ENCODE measurements around the gene ARCN1. TPM values are rescaled to one million over a fixed set of nuclear protein-coding genes. Genes with fewer than 3 reads are reported as not detected.

The ARCN1 gene
- total RNA-seq, result 100 to 1,000 TPM; 170 to 180 TPM

GRCh38 chr11:118572061-118572980 is at the start of gene ARCN1:
ARCN1 (plus strand) TSS chr11:118572409; CDS start chr11:118572548, 139 bp downstream.
- peak; percentile 85 to 87 for ATAC-seq (replicated peaks in 1 of 2)
- peak within 1 kb of the TSS; percentile 95 for H3K27ac Mint-ChIP-seq

GRCh38 chr11:118522571-118523072 is 49.6 kb upstream of the ARCN1 start:
- DNase-seq (no peak), ATAC-seq (replicated peaks in 1 of 2) (no peak)
- Mint-ChIP-seq H3K4me1 (ENCODE audit: low read depth) (no peaks in the 10 kb centered on the region), H3K27ac (peak overlapping the region; percentile 45), H3K4me3 (no peak overlapping the region), H3K9me3 (no peaks in the 10 kb centered on the region), H3K36me3 (ENCODE audit: insufficient read depth in 2 of 2) (peaks cover 7 to 17% of the 10 kb centered on the region in 2 donors), H3K27me3 (ENCODE audit: low read depth) (no peaks in the 10 kb centered on the region)

More at GRCh38 chr11:118572061-118572980, at the start of gene ARCN1:
- peak within 1 kb of the TSS; percentile 93 to 95 for H3K4me3 Mint-ChIP-seq
- no peaks in the 10 kb centered on the region for H3K9me3 Mint-ChIP-seq
- H3K27me3 Mint-ChIP-seq (ENCODE audit: low read depth), result no peaks in the 10 kb centered on the region
- H3K4me1 Mint-ChIP-seq (ENCODE audit: low read depth), result peaks cover 46% of the 10 kb centered on the region
- H3K36me3 Mint-ChIP-seq (ENCODE audit: insufficient read depth in 2 of 2), result peaks cover 5 to 9% of the 10 kb centered on the region in 2 donors
- DNase-seq, result peak; percentile 79 to 86

GRCh38 chr11:118524356-118524755 is 47.9 kb upstream of the ARCN1 start:
- no peak for ATAC-seq (replicated peaks in 1 of 2)
- Mint-ChIP-seq H3K36me3 (ENCODE audit: insufficient read depth in 2 of 2) (peaks cover 7 to 17% of the 10 kb centered on the region in 2 donors), H3K27me3 (ENCODE audit: low read depth) (no peaks in the 10 kb centered on the region)

GRCh38 chr11:118524757-118525470 is 47.3 kb upstream of the ARCN1 start:
- Mint-ChIP-seq H3K27ac (no peak overlapping the region), H3K4me3 (no peak overlapping the region), H3K36me3 (ENCODE audit: insufficient read depth in 2 of 2) (peaks cover 4 to 12% of the 10 kb centered on the region in 2 donors), H3K4me1 (ENCODE audit: low read depth) (peaks cover 13% of the 10 kb centered on the region), H3K27me3 (ENCODE audit: low read depth) (no peaks in the 10 kb centered on the region), H3K9me3 (no peaks in the 10 kb centered on the region)
- ATAC-seq (replicated peaks in 1 of 2), result no peak
- no peak for DNase-seq

More at GRCh38 chr11:118524356-118524755, 47.9 kb upstream of the ARCN1 start:
- Mint-ChIP-seq H3K4me1 (ENCODE audit: low read depth) (peaks cover 7% of the 10 kb centered on the region), H3K9me3 (no peaks in the 10 kb centered on the region), H3K27ac (peak overlapping the region; percentile 25), H3K4me3 (no peak overlapping the region)
- DNase-seq, result no peak

- H3K4me3 Mint-ChIP-seq, result no peak overlapping the region
- H3K4me1 Mint-ChIP-seq (ENCODE audit: low read depth), result peaks cover 24% of the 10 kb centered on the region
- H3K27me3 Mint-ChIP-seq (ENCODE audit: low read depth), result no peaks in the 10 kb centered on the region
- ATAC-seq (replicated peaks in 1 of 2) (no peak), DNase-seq (no peak)
- no peak overlapping the region for H3K27ac Mint-ChIP-seq
- H3K9me3 Mint-ChIP-seq, result no peaks in the 10 kb centered on the region
- H3K36me3 Mint-ChIP-seq (ENCODE audit: insufficient read depth in 2 of 2), result peaks cover 3 to 6% of the 10 kb centered on the region in 2 donors
These were observed 45.5 kb upstream of the ARCN1 start for GRCh38 chr11:118526688-118527087.

GRCh38 chr11:118527109-118527508 is 45.1 kb upstream of the ARCN1 start, which contains the start of gene TTC36:
TTC36 (plus strand) TSS chr11:118527474; CDS start chr11:118527495, 21 bp downstream.
- Mint-ChIP-seq H3K36me3 (ENCODE audit: insufficient read depth in 2 of 2) (peaks cover 3 to 6% of the 10 kb centered on the region in 2 donors), H3K9me3 (no peaks in the 10 kb centered on the region), H3K27me3 (ENCODE audit: low read depth) (no peaks in the 10 kb centered on the region), H3K4me1 (ENCODE audit: low read depth) (peaks cover 28% of the 10 kb centered on the region), H3K4me3 (no peak within 1 kb of the TSS), H3K27ac (no peak within 1 kb of the TSS)
- no peak for DNase-seq
- ATAC-seq (replicated peaks in 1 of 2), result no peak

GRCh38 chr11:118528511-118528910 is 43.7 kb upstream of the ARCN1 start:
- peaks cover 0 to 3% of the 10 kb centered on the region in 2 donors for H3K36me3 Mint-ChIP-seq (ENCODE audit: insufficient read depth in 2 of 2)
- peaks cover 29% of the 10 kb centered on the region for H3K4me1 Mint-ChIP-seq (ENCODE audit: low read depth)
- ATAC-seq (replicated peaks in 1 of 2), result no peak
- H3K4me3 Mint-ChIP-seq, result no peak overlapping the region
- DNase-seq, result no peak
- H3K27me3 Mint-ChIP-seq (ENCODE audit: low read depth), result no peaks in the 10 kb centered on the region
- H3K27ac Mint-ChIP-seq, result no peak overlapping the region
- H3K9me3 Mint-ChIP-seq, result no peaks in the 10 kb centered on the region

GRCh38 chr11:118529584-118530175 is 42.5 kb upstream of the ARCN1 start:
- Mint-ChIP-seq H3K27me3 (ENCODE audit: low read depth) (no peaks in the 10 kb centered on the region), H3K4me1 (ENCODE audit: low read depth) (peaks cover 29% of the 10 kb centered on the region), H3K27ac (peak overlapping the region; percentile 95), H3K4me3 (peak overlapping the region; percentile 93), H3K9me3 (no peaks in the 10 kb centered on the region), H3K36me3 (ENCODE audit: insufficient read depth in 2 of 2) (peaks cover 0 to 3% of the 10 kb centered on the region in 2 donors)
- no peak for ATAC-seq (replicated peaks in 1 of 2)
- no peak for DNase-seq

GRCh38 chr11:118530180-118530682 is 42.0 kb upstream of the ARCN1 start:
- Mint-ChIP-seq H3K27ac (peak overlapping the region; percentile 95), H3K27me3 (ENCODE audit: low read depth) (no peaks in the 10 kb centered on the region)

GRCh38 chr11:118530683-118531596 is 41.3 kb upstream of the ARCN1 start, which contains the start of gene TMEM25:
TMEM25 (plus strand) TSS chr11:118531192; CDS start chr11:118531802, 610 bp downstream.
- ATAC-seq (replicated peaks in 1 of 2), result peak; percentile 87 to 89
- H3K4me3 Mint-ChIP-seq, result peak within 1 kb of the TSS; percentile 93
- no peaks in the 10 kb centered on the region for H3K9me3 Mint-ChIP-seq
- peak within 1 kb of the TSS; percentile 95 for H3K27ac Mint-ChIP-seq
- peaks cover 0 to 3% of the 10 kb centered on the region in 2 donors for H3K36me3 Mint-ChIP-seq (ENCODE audit: insufficient read depth in 2 of 2)
- DNase-seq, result peak; percentile 86 to 89
- H3K27me3 Mint-ChIP-seq (ENCODE audit: low read depth), result no peaks in the 10 kb centered on the region
- peaks cover 29% of the 10 kb centered on the region for H3K4me1 Mint-ChIP-seq (ENCODE audit: low read depth)

More at GRCh38 chr11:118530180-118530682, 42.0 kb upstream of the ARCN1 start:
- Mint-ChIP-seq H3K36me3 (ENCODE audit: insufficient read depth in 2 of 2) (peaks cover 0 to 3% of the 10 kb centered on the region in 2 donors), H3K4me1 (ENCODE audit: low read depth) (peaks cover 29% of the 10 kb centered on the region), H3K4me3 (peak overlapping the region; percentile 93), H3K9me3 (no peaks in the 10 kb centered on the region)
- ATAC-seq (replicated peaks in 1 of 2) (no peak), DNase-seq (no peak)

GRCh38 chr11:118531597-118532084 is 40.6 kb upstream of the ARCN1 start:
- Mint-ChIP-seq H3K36me3 (ENCODE audit: insufficient read depth in 2 of 2) (peaks cover 0 to 3% of the 10 kb centered on the region in 2 donors), H3K4me3 (peak overlapping the region; percentile 93), H3K9me3 (no peaks in the 10 kb centered on the region), H3K27me3 (ENCODE audit: low read depth) (no peaks in the 10 kb centered on the region), H3K27ac (peak overlapping the region; percentile 74), H3K4me1 (ENCODE audit: low read depth) (peaks cover 29% of the 10 kb centered on the region)
- no peak for DNase-seq
- ATAC-seq (replicated peaks in 1 of 2), result peak; percentile 3 to 14
